ENCODE measurements around the gene MSS51.
A peak's percentile ranks its signal among the peaks of the same experiment; 100 is the strongest.
"Not testable (repeated sequence)": the region's sequence is repeated elsewhere in the genome, so short reads cannot be mapped to it uniquely, and the experiment has no call there.

MSS51 gene

GRCh38 chr10:73413528-73414229 lies 19.7 kb downstream of the MSS51 start, which contains the start of gene ANXA7:
Gene ANXA7 (minus strand): TSS chr10:73414058. CDS start chr10:73400856, 13,202 bp downstream.
- peak; percentile 3 for DNase-seq

- DNase-seq, result no peak
Observed at GRCh38 chr10:73413108-73413527, 20.2 kb downstream of the MSS51 start.

GRCh38 chr10:73410897-73411296 lies 22.5 kb downstream of the MSS51 start:
- no peak for DNase-seq

GRCh38 chr10:73408978-73409521 lies 24.3 kb downstream of the MSS51 start:
- DNase-seq, result no peak

GRCh38 chr10:73408061-73408460 lies 25.3 kb downstream of the MSS51 start:
- DNase-seq, result no peak

GRCh38 chr10:73407495-73407894 lies 25.9 kb downstream of the MSS51 start:
- DNase-seq, result no peak

GRCh38 chr10:73406846-73407245 lies 26.5 kb downstream of the MSS51 start:
- no peak for DNase-seq

- DNase-seq, result no peak
Observed at GRCh38 chr10:73405556-73405955, 27.8 kb downstream of the MSS51 start.

- DNase-seq, result no peak
Observed at GRCh38 chr10:73404690-73405089, 28.7 kb downstream of the MSS51 start.

GRCh38 chr10:73401636-73402035 lies 31.7 kb downstream of the MSS51 start:
- DNase-seq, result no peak

- DNase-seq, result no peak
Observed at GRCh38 chr10:73399063-73399462, 34.3 kb downstream of the MSS51 start.

GRCh38 chr10:73398024-73398423 lies 35.3 kb downstream of the MSS51 start:
- no peak for DNase-seq

- DNase-seq, result not testable (repeated sequence)
Observed at GRCh38 chr10:73394325-73394724, 39.0 kb downstream of the MSS51 start.

GRCh38 chr10:73388228-73388627 lies 45.1 kb downstream of the MSS51 start:
- no peak for DNase-seq

GRCh38 chr10:73386583-73386982 lies 46.8 kb downstream of the MSS51 start:
- DNase-seq, result no peak

GRCh38 chr10:73379064-73379748 lies 54.2 kb downstream of the MSS51 start:
- no peak for DNase-seq

- DNase-seq, result no peak
Observed at GRCh38 chr10:73376679-73377078, 56.7 kb downstream of the MSS51 start.

Measured in NCI-H187 treated with DMSO at 0.1 percent for 48 hours (cell line).